HCT116 (cell line): ENCODE data around the gene FHOD3. TPM values are rescaled to one million over a fixed set of nuclear protein-coding genes. Genes with fewer than 3 reads are reported as not detected.

Experiments used
- ATAC-seq: fragments of 200-7000 bp; cut with Tn5 transposase; 2 replicates; pipeline ENCODE4 v1.9.1; 2020; ENCODE audit warnings: mild to moderate bottlenecking, moderate library complexity
- BruUV-seq: library from RNA; stranded (reverse); fragments of 400-500 nt; replicated peaks from 2 replicates; lab custom pipeline; 2021; lab: Mats Ljungman, UMichigan
- CTCF ChIA-PET: fragments of 300-600 bp; sonication (Branson Sonifier 250); formaldehyde crosslinking; loops from one replicate; lab custom pipeline; 2021; ENCODE audit warnings: antibody characterized with exemption; lab: Charles Lee
- POLR2A ChIA-PET: fragments of 300-600, 350-600 bp; sonication (Branson Sonifier 250); formaldehyde crosslinking; loops from one replicate; lab custom pipeline; 2021; ENCODE audit warnings: antibody characterized with exemption; lab: Charles Lee
- RAD21 ChIA-PET, 2 experiments: fragments of 300-600 bp; sonication (Branson Sonifier 250); formaldehyde crosslinking; loops; one replicate each; lab custom pipeline; 2023; ENCODE audit warnings: low total read pairs in 2 of 2; ENCODE audit not compliant: uncharacterized antibody in 2 of 2, unreplicated experiment in 2 of 2, low non-redundant PET in 1 of 2; lab: Charles Lee
- DNase-seq: peaks from one replicate; pipeline ENCODE4 v3.0.0-alpha.2; 2010; ENCODE audit warnings: low read depth, low spot score
- H2AFZ ChIP-seq: fragments of 200-600 bp; shearing (Covaris generic), sonication (generic); 2 replicates; pipeline ENCODE4 v1.6.1; 2017; ENCODE audit warnings: low read depth, mixed run types, mixed read lengths, antibody characterized with exemption, low read length; ENCODE audit not compliant: poor library complexity, severe bottlenecking
- H3K27ac ChIP-seq: 2 replicates; pipeline ENCODE4 v1.5.1; 2012; ENCODE audit warnings: low read depth, low read length
- H3K27me3 ChIP-seq: fragments of 200-600 bp; sonication (generic); 2 replicates; pipeline ENCODE4 v1.6.1; 2016; ENCODE audit warnings: mixed run types, low read length, mixed read lengths; ENCODE audit not compliant: insufficient read depth
- H3K36me3 ChIP-seq, 2 experiments: fragments of 200-500 bp in 1 of 2; fragments of 200-600 bp in 1 of 2; sonication (Bioruptor generic) in 1 of 2; sonication (generic) in 1 of 2; 2 replicates each; pipeline versions ENCODE4 v1.5.1 to v1.6.1; 2014 to 2016; ENCODE audit warnings: low read length in 2 of 2, inconsistent platforms in 1 of 2, mixed read lengths in 1 of 2, mixed run types in 1 of 2; ENCODE audit not compliant: insufficient read depth in 2 of 2, control insufficient read depth in 1 of 2
- H3K4me1 ChIP-seq, 2 experiments: fragments of 200-600 bp in 1 of 2; sonication (generic) in 1 of 2; 2 replicates each; pipeline versions ENCODE4 v1.5.1 to v1.6.1; 2012 to 2017; ENCODE audit warnings: low read length in 2 of 2, inconsistent platforms in 1 of 2, mild to moderate bottlenecking in 1 of 2, mixed read lengths in 1 of 2, mixed run types in 1 of 2, moderate library complexity in 1 of 2; ENCODE audit not compliant: insufficient read depth in 2 of 2, control insufficient read depth in 1 of 2
- H3K4me2 ChIP-seq: fragments of 200-600 bp; sonication (generic); 2 replicates; pipeline ENCODE4 v1.6.1; 2017; ENCODE audit warnings: mixed run types, low read length, mixed read lengths
- H3K4me3 ChIP-seq, 2 experiments: fragments of 200-600 bp in 1 of 2; sonication (generic) in 1 of 2; replicated peaks in 1 of 2; 2 replicates each; pipeline ENCODE4 v1.5.1; 2011 to 2016; ENCODE audit warnings: low read length in 2 of 2, control low read depth in 1 of 2, low read depth in 1 of 2, mild to moderate bottlenecking in 1 of 2, mixed read lengths in 1 of 2, mixed run types in 1 of 2
- H3K79me2 ChIP-seq: fragments of 200-600 bp; sonication (generic); 2 replicates; pipeline ENCODE4 v1.6.1; 2017; ENCODE audit warnings: mild to moderate bottlenecking, mixed run types, low read length, moderate library complexity, mixed read lengths; ENCODE audit not compliant: insufficient read depth
- H3K9ac ChIP-seq: fragments of 200-600 bp; sonication (generic); 2 replicates; pipeline ENCODE4 v1.6.1; 2016; ENCODE audit warnings: low read length, mixed read lengths
- H3K9me2 ChIP-seq: fragments of 200-600 bp; sonication (generic), shearing (Covaris generic); 2 replicates; pipeline ENCODE4 v1.6.1; 2017; ENCODE audit warnings: mixed run types, mild to moderate bottlenecking, moderate library complexity; ENCODE audit not compliant: insufficient read depth
- H3K9me3 ChIP-seq, 2 experiments: fragments of 200-500 bp in 1 of 2; fragments of 200-600 bp in 1 of 2; sonication (Bioruptor generic) in 1 of 2; sonication (generic) in 1 of 2; 2 replicates each; pipeline ENCODE4 v1.6.1; 2014 to 2017; ENCODE audit warnings: low read length in 2 of 2, mixed read lengths in 2 of 2, inconsistent platforms in 1 of 2, low read depth in 1 of 2, mild to moderate bottlenecking in 1 of 2, mixed run types in 1 of 2, moderate library complexity in 1 of 2; ENCODE audit not compliant: control insufficient read depth in 1 of 2, insufficient read depth in 1 of 2
- H4K20me1 ChIP-seq: fragments of 200-600 bp; sonication (generic), shearing (Covaris generic); 2 replicates; pipeline ENCODE4 v1.6.1; 2017; ENCODE audit warnings: mixed run types, mild to moderate bottlenecking, moderate library complexity; ENCODE audit not compliant: insufficient read depth
- ATF3 ChIP-seq: IDR thresholded peaks from 2 replicates; pipeline ENCODE4 v1.6.1; 2012
- CBX3 ChIP-seq: IDR thresholded peaks from 2 replicates; pipeline ENCODE4 v1.6.1; 2012; ENCODE audit warnings: low read depth
- EZH2phosphoT487 ChIP-seq: fragments of 200-600 bp; IDR thresholded peaks from 2 replicates; pipeline ENCODE4 v1.6.1; 2018; ENCODE audit warnings: antibody characterized with exemption, borderline replicate concordance
- REST ChIP-seq: IDR thresholded peaks from 2 replicates; pipeline ENCODE4 v1.6.1; 2012; ENCODE audit warnings: low read depth
- YY1 ChIP-seq: IDR thresholded peaks from 2 replicates; pipeline ENCODE4 v1.6.1; 2011; ENCODE audit warnings: low read length, low read depth, moderate library complexity, mild to moderate bottlenecking; ENCODE audit not compliant: insufficient replicate concordance; ENCODE audit errors: extremely low read depth
- intact Hi-C: fragments of 100-400 bp; cut with micrococcal nuclease; formaldehyde crosslinking; loops from 2 replicates; pipeline ENCODE4 v1.10.0; 2022
- total RNA-seq: library from RNA; stranded (reverse); gene quantifications from one replicate; pipeline ENCODE4 v1.2.1, GENCODE V29; 2021; ENCODE audit not compliant: unreplicated experiment
- TF ChIP-seq, protein P1 (sequence below), 3 experiments: fragments of 200-600 bp in 1 of 3; sonication (generic) in 1 of 3; IDR thresholded peaks in 2 of 3; conservative IDR thresholded peaks in 1 of 3; 2 replicates each; pipeline ENCODE4 v1.5.1; 2012 to 2017; ENCODE audit warnings: low read depth in 2 of 3, low read length in 2 of 3, antibody characterized with exemption in 1 of 3, borderline replicate concordance in 1 of 3, control low read depth in 1 of 3, mild to moderate bottlenecking in 1 of 3, mixed read lengths in 1 of 3, mixed run types in 1 of 3, moderate library complexity in 1 of 3; ENCODE audit not compliant: insufficient read depth in 1 of 3

FHOD3 gene
- total RNA-seq, 1 experiment from 2014 or later, result 4.0 TPM

- ChIA-PET RAD21 (no interaction called here), CTCF (no interaction called here), POLR2A (no interaction called here)
- no peak for TF ChIP-seq CBX3
- no peak for TF ChIP-seq REST
- TF ChIP-seq ATF3, result no peak
- TF ChIP-seq EZH2phosphoT487, result no peak
- TF ChIP-seq YY1, result no peak
- TF ChIP-seq, protein P1, sequence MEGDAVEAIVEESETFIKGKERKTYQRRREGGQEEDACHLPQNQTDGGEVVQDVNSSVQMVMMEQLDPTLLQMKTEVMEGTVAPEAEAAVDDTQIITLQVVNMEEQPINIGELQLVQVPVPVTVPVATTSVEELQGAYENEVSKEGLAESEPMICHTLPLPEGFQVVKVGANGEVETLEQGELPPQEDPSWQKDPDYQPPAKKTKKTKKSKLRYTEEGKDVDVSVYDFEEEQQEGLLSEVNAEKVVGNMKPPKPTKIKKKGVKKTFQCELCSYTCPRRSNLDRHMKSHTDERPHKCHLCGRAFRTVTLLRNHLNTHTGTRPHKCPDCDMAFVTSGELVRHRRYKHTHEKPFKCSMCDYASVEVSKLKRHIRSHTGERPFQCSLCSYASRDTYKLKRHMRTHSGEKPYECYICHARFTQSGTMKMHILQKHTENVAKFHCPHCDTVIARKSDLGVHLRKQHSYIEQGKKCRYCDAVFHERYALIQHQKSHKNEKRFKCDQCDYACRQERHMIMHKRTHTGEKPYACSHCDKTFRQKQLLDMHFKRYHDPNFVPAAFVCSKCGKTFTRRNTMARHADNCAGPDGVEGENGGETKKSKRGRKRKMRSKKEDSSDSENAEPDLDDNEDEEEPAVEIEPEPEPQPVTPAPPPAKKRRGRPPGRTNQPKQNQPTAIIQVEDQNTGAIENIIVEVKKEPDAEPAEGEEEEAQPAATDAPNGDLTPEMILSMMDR (IDR thresholded peaks at IDR 0.05 in 2 of 3, conservative IDR thresholded peaks at IDR 0.05 in 1 of 3; ENCODE audit: borderline replicate concordance in 1 of 3, insufficient read depth in 1 of 3, low read depth in 2 of 3, low read length in 2 of 3), result no peak
- no peaks in the 10 kb centered on the region for H3K9me3 ChIP-seq
- DNase-seq, result no peak
- no peaks in the 10 kb centered on the region for H3K36me3 ChIP-seq
- no peak overlapping the region for H2AFZ ChIP-seq
- no peak for ATAC-seq
- no peak overlapping the region for H3K4me3 ChIP-seq
- intact Hi-C loops, result no loop called here
- H3K9ac ChIP-seq, result no peak overlapping the region
- no peak overlapping the region for H3K4me2 ChIP-seq
- H3K27ac ChIP-seq, result no peak overlapping the region
- H3K27me3 ChIP-seq, result peaks cover 8% of the 10 kb centered on the region; the same call in 1 of the 2 replicates
- BruUV-seq, result no TSS peak
- H3K9me2 ChIP-seq, result no peaks in the 10 kb centered on the region
- H4K20me1 ChIP-seq, result no peaks in the 10 kb centered on the region
- H3K79me2 ChIP-seq, result no peaks in the 10 kb centered on the region
- no peaks in the 10 kb centered on the region for H3K4me1 ChIP-seq
These were observed 170.1 kb downstream of the FHOD3 start for GRCh38 chr18:36467614-36468013.
